ENCODE results near the gene REXO4.
A peak's percentile ranks its signal among the peaks of the same experiment; 100 is the strongest.

Gene REXO4

GRCh38 chr9:133406480-133407307 lies 11.1 kb downstream of the REXO4 start (continued):
- TF ChIP-seq PATZ1 (tag by site-specific recombination; IDR thresholded peaks at IDR 0.05) (no peak), ZNF266 (tag by site-specific recombination; IDR thresholded peaks at IDR 0.05; ENCODE audit: low read depth) (no peak), ZNF155 (tag by site-specific recombination; IDR thresholded peaks at IDR 0.05) (no peak), OSR2 (tag by site-specific recombination; IDR thresholded peaks at IDR 0.05) (no peak), ZNF18 (tag by site-specific recombination; IDR thresholded peaks at IDR 0.05) (no peak), PRDM10 (tag by site-specific recombination; IDR thresholded peaks at IDR 0.05) (peak; percentile 25; the same call in 1 of the 2 replicates), ZNF776 (tag by site-specific recombination; IDR thresholded peaks at IDR 0.05; ENCODE audit: borderline replicate concordance) (no peak), ZNF473 (tag by site-specific recombination; IDR thresholded peaks at IDR 0.05) (no peak), ZBTB7A (tag by site-specific recombination; IDR thresholded peaks at IDR 0.05; ENCODE audit: low read depth) (no peak), ZSCAN23 (tag by site-specific recombination; IDR thresholded peaks at IDR 0.05) (no peak), ZNF549 (tag by site-specific recombination; IDR thresholded peaks at IDR 0.05) (no peak), ZNF621 (tag by site-specific recombination; IDR thresholded peaks at IDR 0.05) (no peak), ZNF660 (tag by site-specific recombination; IDR thresholded peaks at IDR 0.05) (peak; percentile 57; the same call in 1 of the 2 replicates), ZNF629 (tag by site-specific recombination; IDR thresholded peaks at IDR 0.05) (peak; percentile 78), ZIC2 (tag by site-specific recombination; IDR thresholded peaks at IDR 0.05) (peak; percentile 59), PBX3 (CRISPR knock-in tag; IDR thresholded peaks at IDR 0.05) (no peak), ZNF157 (tag by site-specific recombination; IDR thresholded peaks at IDR 0.05) (no peak), ZNF10 (tag by site-specific recombination; IDR thresholded peaks at IDR 0.05) (0 out of 2 replicates have a peak, but pooled peaks have one; percentile 46), IKZF3 (tag by site-specific recombination; IDR thresholded peaks at IDR 0.05) (no peak), ZNF777 (tag by site-specific recombination; IDR thresholded peaks at IDR 0.05; ENCODE audit: borderline replicate concordance) (no peak), ZNF677 (tag by site-specific recombination; IDR thresholded peaks at IDR 0.05) (no peak), ZNF645 (tag by site-specific recombination; IDR thresholded peaks at IDR 0.05) (no peak), ZNF654 (tag by site-specific recombination; IDR thresholded peaks at IDR 0.05; ENCODE audit: low read depth) (peak; percentile 25; the same call in 1 of the 2 replicates), SP3 (tag by site-specific recombination; IDR thresholded peaks at IDR 0.05) (no peak), KLF10 (tag by site-specific recombination; IDR thresholded peaks at IDR 0.05) (no peak), ZNF658 (tag by site-specific recombination; IDR thresholded peaks at IDR 0.05) (no peak), ZNF223 (tag by site-specific recombination; IDR thresholded peaks at IDR 0.05) (no peak), ZNF132 (tag by site-specific recombination; IDR thresholded peaks at IDR 0.05; ENCODE audit: borderline replicate concordance) (no peak), CTCF (tag by site-specific recombination; IDR thresholded peaks at IDR 0.05) (peak; percentile 92)

Data from HEK293 (cell line).